Subcutaneous abdominal adipose tissue (tissue), 5 donors: ENCODE data around the gene PHKA2.

Experiments used
- H3K27ac ChIP-seq: one replicate; pipeline ENCODE4 v1.7.0; 2013; ENCODE audit warnings: low read depth, mild to moderate bottlenecking, inconsistent platforms, low read length, moderate library complexity
- H3K27me3 ChIP-seq, 5 donors: one replicate each; pipeline ENCODE4 v1.7.0; 2013; ENCODE audit warnings: low read length in 5 of 5, inconsistent platforms in 1 of 5; ENCODE audit not compliant: control insufficient read depth in 5 of 5, insufficient read depth in 4 of 5
- H3K36me3 ChIP-seq, 5 donors: one replicate each; pipeline ENCODE4 v1.7.0; 2013; ENCODE audit warnings: low read length in 5 of 5; ENCODE audit not compliant: control insufficient read depth in 5 of 5, insufficient read depth in 5 of 5
- H3K4me1 ChIP-seq, 5 donors: one replicate each; pipeline ENCODE4 v1.7.0; 2013; ENCODE audit warnings: low read length in 5 of 5, mild to moderate bottlenecking in 3 of 5, moderate library complexity in 1 of 5; ENCODE audit not compliant: control insufficient read depth in 5 of 5, insufficient read depth in 5 of 5
- H3K4me3 ChIP-seq, 5 donors: one replicate each; pipeline ENCODE4 v1.7.0; 2013; ENCODE audit warnings: low read length in 5 of 5, low read depth in 1 of 5
- H3K9ac ChIP-seq, 5 donors: one replicate each; pipeline ENCODE4 v1.7.0; 2013; ENCODE audit warnings: low read length in 5 of 5, mild to moderate bottlenecking in 4 of 5, moderate library complexity in 3 of 5
- H3K9me3 ChIP-seq, 5 donors: one replicate each; pipeline ENCODE4 v1.7.0; 2013; ENCODE audit warnings: low read length in 5 of 5; ENCODE audit not compliant: control insufficient read depth in 5 of 5
- donor health status: healthy.
- donor health status: healthy.
- donor health status: healthy.
- donor health status: healthy.
- donor health status: healthy.

Gene PHKA2

GRCh38 chrX:18956303-18957032, 27.4 kb downstream of the PHKA2 start:
- peaks cover 0 to 3% (median 0%) of the 10 kb centered on the region in 5 donors for H3K9me3 ChIP-seq
- H3K36me3 ChIP-seq, result peaks cover 0 to 7% (median 2%) of the 10 kb centered on the region in 5 donors
- no peak overlapping the region for H3K27ac ChIP-seq

GRCh38 chrX:18955676-18956075, 28.2 kb downstream of the PHKA2 start:
- Histone ChIP-seq H3K27ac (no peak overlapping the region), H3K4me3 (no peak overlapping the region), H3K27me3 (peaks cover 0 to 5% (median 4%) of the 10 kb centered on the region in 5 donors), H3K9ac (no peak overlapping the region), H3K4me1 (no peaks in the 10 kb centered on the region), H3K36me3 (peaks cover under 1 to 15% (median 5%) of the 10 kb centered on the region in 5 donors), H3K9me3 (peaks cover 0 to 2% (median 0%) of the 10 kb centered on the region in 5 donors)

More at GRCh38 chrX:18956303-18957032, 27.4 kb downstream of the PHKA2 start:
- H3K9ac ChIP-seq, result no peak overlapping the region
- no peak overlapping the region for H3K4me3 ChIP-seq
- no peaks in the 10 kb centered on the region for H3K4me1 ChIP-seq
- peaks cover 0 to 5% (median 0%) of the 10 kb centered on the region in 5 donors for H3K27me3 ChIP-seq

GRCh38 chrX:18951032-18951431, 32.9 kb downstream of the PHKA2 start:
- Histone ChIP-seq H3K4me3 (no peak overlapping the region), H3K9me3 (peaks cover 0 to 2% (median 0%) of the 10 kb centered on the region in 5 donors), H3K4me1 (no peaks in the 10 kb centered on the region), H3K27me3 (peaks cover 0 to 5% (median 3%) of the 10 kb centered on the region in 5 donors), H3K27ac (no peak overlapping the region), H3K36me3 (peaks cover 0 to 24% (median 11%) of the 10 kb centered on the region in 5 donors), H3K9ac (no peak overlapping the region)

- no peak overlapping the region for H3K9ac ChIP-seq
- no peak overlapping the region for H3K27ac ChIP-seq
- peaks cover 0 to 2% (median 0%) of the 10 kb centered on the region in 5 donors for H3K9me3 ChIP-seq
- no peak overlapping the region for H3K4me3 ChIP-seq
- H3K36me3 ChIP-seq, result peaks cover 0 to 24% (median 11%) of the 10 kb centered on the region in 5 donors
- H3K27me3 ChIP-seq, result peaks cover 0 to 5% (median 3%) of the 10 kb centered on the region in 5 donors
- H3K4me1 ChIP-seq, result peaks cover 0 to 9% (median 2%) of the 10 kb centered on the region in 5 donors
Measured at GRCh38 chrX:18949944-18950301, 34.0 kb downstream of the PHKA2 start.

- Histone ChIP-seq H3K4me3 (no peak overlapping the region), H3K9me3 (peaks cover 0 to 2% (median 0%) of the 10 kb centered on the region in 5 donors), H3K27ac (no peak overlapping the region), H3K4me1 (peaks cover 0 to 14% (median 4%) of the 10 kb centered on the region in 5 donors), H3K27me3 (peaks cover 0 to 5% (median 3%) of the 10 kb centered on the region in 5 donors), H3K36me3 (peaks cover 0 to 24% (median 11%) of the 10 kb centered on the region in 5 donors), H3K9ac (no peak overlapping the region)
Measured at GRCh38 chrX:18949291-18949943, 34.5 kb downstream of the PHKA2 start.

- H3K9me3 ChIP-seq, result peaks cover 0 to 2% (median 0%) of the 10 kb centered on the region in 5 donors
- no peak overlapping the region for H3K27ac ChIP-seq
- H3K4me1 ChIP-seq, result peaks cover 0 to 18% (median 4%) of the 10 kb centered on the region in 5 donors
- peaks cover 0 to 25% (median 15%) of the 10 kb centered on the region in 5 donors for H3K36me3 ChIP-seq
- no peak overlapping the region for H3K4me3 ChIP-seq
- no peak overlapping the region for H3K9ac ChIP-seq
- H3K27me3 ChIP-seq, result peaks cover 0 to 5% (median 3%) of the 10 kb centered on the region in 5 donors
Measured at GRCh38 chrX:18946611-18947010, 37.3 kb downstream of the PHKA2 start.

- no peak overlapping the region for H3K27ac ChIP-seq
- H3K36me3 ChIP-seq, result peaks cover 0 to 25% (median 15%) of the 10 kb centered on the region in 5 donors
- peaks cover 0 to 4% (median 3%) of the 10 kb centered on the region in 5 donors for H3K27me3 ChIP-seq
- H3K4me1 ChIP-seq, result peaks cover 0 to 18% (median 4%) of the 10 kb centered on the region in 5 donors
- H3K9ac ChIP-seq, result no peak overlapping the region
- H3K9me3 ChIP-seq, result peaks cover 0 to 2% (median 0%) of the 10 kb centered on the region in 5 donors
- no peak overlapping the region for H3K4me3 ChIP-seq
Measured at GRCh38 chrX:18946157-18946556, 37.8 kb downstream of the PHKA2 start.

GRCh38 chrX:18945483-18945882, 38.4 kb downstream of the PHKA2 start:
- Histone ChIP-seq H3K27ac (peak overlapping the region; percentile 10), H3K4me3 (no peak overlapping the region), H3K36me3 (peaks cover 0 to 25% (median 12%) of the 10 kb centered on the region in 5 donors), H3K4me1 (peaks cover 0 to 18% (median 4%) of the 10 kb centered on the region in 5 donors), H3K27me3 (peaks cover 0 to 3% (median 0%) of the 10 kb centered on the region in 5 donors), H3K9me3 (no peaks in the 10 kb centered on the region), H3K9ac (no peak overlapping the region)

- Histone ChIP-seq H3K27me3 (peaks cover 0 to 4% (median 0%) of the 10 kb centered on the region in 5 donors), H3K36me3 (peaks cover 0 to 26% (median 11%) of the 10 kb centered on the region in 5 donors), H3K27ac (peak overlapping the region; percentile 10), H3K9ac (no peak overlapping the region), H3K4me1 (peaks cover 0 to 18% (median 4%) of the 10 kb centered on the region in 5 donors), H3K9me3 (no peaks in the 10 kb centered on the region), H3K4me3 (peak overlapping the region in 1 of 5 donors; percentile 1)
Measured at GRCh38 chrX:18944482-18944881, 39.4 kb downstream of the PHKA2 start.

- Histone ChIP-seq H3K36me3 (peaks cover 0 to 38% (median 18%) of the 10 kb centered on the region in 5 donors), H3K27me3 (peaks cover 0 to 4% (median 3%) of the 10 kb centered on the region in 5 donors), H3K27ac (no peak overlapping the region), H3K4me1 (peaks cover 0 to 18% (median 4%) of the 10 kb centered on the region in 5 donors), H3K9ac (no peak overlapping the region), H3K9me3 (no peaks in the 10 kb centered on the region), H3K4me3 (no peak overlapping the region)
Measured at GRCh38 chrX:18941896-18942295, 42.0 kb downstream of the PHKA2 start.
